Calu3 (cell line): ENCODE measurements around the gene PPP2R5E. TPM values are rescaled to one million over a fixed set of nuclear protein-coding genes. Genes with fewer than 3 reads are reported as not detected.

ENCODE experiments used
- BruUV-seq: library from RNA; stranded (reverse); fragments of 400-500 nt; replicated peaks from 2 replicates; lab custom pipeline; 2021; lab: Mats Ljungman, UMichigan
- CTCF ChIA-PET: fragments of 300-600 bp; sonication (Branson Sonifier 250); formaldehyde crosslinking; loops from one replicate; lab custom pipeline; 2022; ENCODE audit warnings: antibody characterized with exemption; lab: Charles Lee
- DNase-seq: peaks from one replicate; pipeline ENCODE4 v3.0.0; 2022
- H3K27ac Mint-ChIP-seq: one replicate; pipeline ENCODE4 v1.8.0; 2022; ENCODE audit warnings: mixed read lengths; ENCODE audit not compliant: unreplicated experiment
- H3K27me3 Mint-ChIP-seq: one replicate; pipeline ENCODE4 v1.8.0; 2022; ENCODE audit warnings: mixed read lengths; ENCODE audit not compliant: unreplicated experiment
- H3K36me3 Mint-ChIP-seq: one replicate; pipeline ENCODE4 v1.8.0; 2022; ENCODE audit warnings: mild to moderate bottlenecking, moderate library complexity, mixed read lengths; ENCODE audit not compliant: insufficient read depth, unreplicated experiment
- H3K4me1 Mint-ChIP-seq: one replicate; pipeline ENCODE4 v1.8.0; 2022; ENCODE audit warnings: mild to moderate bottlenecking, low read depth, mixed read lengths; ENCODE audit not compliant: unreplicated experiment
- H3K4me3 Mint-ChIP-seq: one replicate; pipeline ENCODE4 v1.8.0; 2022; ENCODE audit warnings: mild to moderate bottlenecking, low read depth, moderate library complexity, mixed read lengths; ENCODE audit not compliant: unreplicated experiment
- H3K9me3 Mint-ChIP-seq: one replicate; pipeline ENCODE4 v1.8.0; 2022; ENCODE audit warnings: low read depth, mixed read lengths; ENCODE audit not compliant: unreplicated experiment
- CTCF ChIP-seq: fragments of 200-600 bp; IDR thresholded peaks from one replicate; pipeline ENCODE4 v1.8.0; 2022; ENCODE audit warnings: antibody characterized with exemption; ENCODE audit not compliant: unreplicated experiment
- intact Hi-C: fragments of 100-400 bp; cut with micrococcal nuclease; formaldehyde crosslinking; loops from one replicate; pipeline ENCODE4 v1.10.0; 2022; ENCODE audit not compliant: unreplicated experiment
- total RNA-seq: library from RNA; stranded (reverse); gene quantifications from 2 replicates; pipeline ENCODE4 v1.2.3, GENCODE V29; 2022

PPP2R5E gene
- total RNA-seq, 1 experiment from 2014 or later = 52.5 TPM

- no peak for TF ChIP-seq CTCF
- no TSS peak for BruUV-seq
- CTCF ChIA-PET = no interaction called here
- H3K4me1 Mint-ChIP-seq = peaks cover 7% of the 10 kb centered on the region
- H3K27me3 Mint-ChIP-seq = no peaks in the 10 kb centered on the region
- intact Hi-C loops = no loop called here
- no peaks in the 10 kb centered on the region for H3K36me3 Mint-ChIP-seq
- no peaks in the 10 kb centered on the region for H3K9me3 Mint-ChIP-seq
- H3K4me3 Mint-ChIP-seq = no peak overlapping the region
- DNase-seq = no peak
- H3K27ac Mint-ChIP-seq = no peak overlapping the region
Observed at GRCh38 chr14:63517354-63517753, 25.8 kb downstream of the PPP2R5E start.

- no peaks in the 10 kb centered on the region for H3K27me3 Mint-ChIP-seq
- H3K4me3 Mint-ChIP-seq = no peak overlapping the region
- H3K4me1 Mint-ChIP-seq = peaks cover 15% of the 10 kb centered on the region
- DNase-seq = no peak
- intact Hi-C loops = no loop called here
- BruUV-seq = no TSS peak
- no peaks in the 10 kb centered on the region for H3K9me3 Mint-ChIP-seq
- H3K36me3 Mint-ChIP-seq = no peaks in the 10 kb centered on the region
- no peak overlapping the region for H3K27ac Mint-ChIP-seq
- no peak for TF ChIP-seq CTCF
- CTCF ChIA-PET = no interaction called here
Observed at GRCh38 chr14:63515240-63515639, 27.9 kb downstream of the PPP2R5E start.

- no peaks in the 10 kb centered on the region for H3K36me3 Mint-ChIP-seq
- no peaks in the 10 kb centered on the region for H3K9me3 Mint-ChIP-seq
- peaks cover 15% of the 10 kb centered on the region for H3K4me1 Mint-ChIP-seq
- CTCF ChIA-PET = interaction anchor here (1.4 kb wide), 1 partner anchor 11 kb away, joined by 3 read pairs; no protein-coding TSS in a partner anchor
- H3K27me3 Mint-ChIP-seq = no peaks in the 10 kb centered on the region
- H3K27ac Mint-ChIP-seq = no peak overlapping the region
- intact Hi-C loops = no loop called here
- no peak for TF ChIP-seq CTCF
- no peak overlapping the region for H3K4me3 Mint-ChIP-seq
- no TSS peak for BruUV-seq
- DNase-seq = no peak
Observed at GRCh38 chr14:63513756-63514155, 29.4 kb downstream of the PPP2R5E start.

- no peaks in the 10 kb centered on the region for H3K36me3 Mint-ChIP-seq
- no peak for TF ChIP-seq CTCF
- no peak overlapping the region for H3K27ac Mint-ChIP-seq
- H3K4me3 Mint-ChIP-seq = no peak overlapping the region
- DNase-seq = no peak
- intact Hi-C loops = no loop called here
- BruUV-seq = no TSS peak
- no peaks in the 10 kb centered on the region for H3K27me3 Mint-ChIP-seq
- CTCF ChIA-PET = interaction anchor here (1.4 kb wide), 1 partner anchor 12 kb away, joined by 3 read pairs; no protein-coding TSS in a partner anchor
- no peaks in the 10 kb centered on the region for H3K9me3 Mint-ChIP-seq
- H3K4me1 Mint-ChIP-seq = peaks cover 22% of the 10 kb centered on the region
Observed at GRCh38 chr14:63512861-63513260, 30.3 kb downstream of the PPP2R5E start.
